ENCODE data around the gene C4orf50.

The C4orf50 gene

DNA sequence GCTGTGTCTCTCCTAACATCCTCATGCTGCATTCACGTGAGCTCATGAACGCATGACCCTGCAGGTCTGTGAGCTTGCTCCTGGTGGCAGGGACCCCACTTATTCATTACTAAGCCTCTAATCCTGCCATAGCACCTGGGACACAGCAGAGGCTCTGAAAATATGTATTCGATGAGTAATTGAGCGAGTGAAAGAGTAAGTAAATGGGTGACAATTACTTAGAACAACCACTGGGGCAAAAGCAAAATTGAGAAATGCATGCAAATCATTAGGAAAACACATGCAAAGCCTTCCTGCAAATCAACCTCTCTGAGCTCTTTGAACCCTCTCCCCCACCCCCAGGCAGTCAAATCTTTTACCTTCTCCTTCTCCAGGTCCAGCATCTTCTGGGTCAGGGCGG lies 23.6 kb upstream of the C4orf50 start:
- H3K4me3 ChIP-seq (ENCODE audit: control insufficient read depth, low read depth, low read length): no peak overlapping the region
- TF ChIP-seq, protein P1, sequence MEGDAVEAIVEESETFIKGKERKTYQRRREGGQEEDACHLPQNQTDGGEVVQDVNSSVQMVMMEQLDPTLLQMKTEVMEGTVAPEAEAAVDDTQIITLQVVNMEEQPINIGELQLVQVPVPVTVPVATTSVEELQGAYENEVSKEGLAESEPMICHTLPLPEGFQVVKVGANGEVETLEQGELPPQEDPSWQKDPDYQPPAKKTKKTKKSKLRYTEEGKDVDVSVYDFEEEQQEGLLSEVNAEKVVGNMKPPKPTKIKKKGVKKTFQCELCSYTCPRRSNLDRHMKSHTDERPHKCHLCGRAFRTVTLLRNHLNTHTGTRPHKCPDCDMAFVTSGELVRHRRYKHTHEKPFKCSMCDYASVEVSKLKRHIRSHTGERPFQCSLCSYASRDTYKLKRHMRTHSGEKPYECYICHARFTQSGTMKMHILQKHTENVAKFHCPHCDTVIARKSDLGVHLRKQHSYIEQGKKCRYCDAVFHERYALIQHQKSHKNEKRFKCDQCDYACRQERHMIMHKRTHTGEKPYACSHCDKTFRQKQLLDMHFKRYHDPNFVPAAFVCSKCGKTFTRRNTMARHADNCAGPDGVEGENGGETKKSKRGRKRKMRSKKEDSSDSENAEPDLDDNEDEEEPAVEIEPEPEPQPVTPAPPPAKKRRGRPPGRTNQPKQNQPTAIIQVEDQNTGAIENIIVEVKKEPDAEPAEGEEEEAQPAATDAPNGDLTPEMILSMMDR (IDR thresholded peaks at IDR 0.05; ENCODE audit: control insufficient read depth, insufficient read depth, low read depth, low read length, missing control alignments): no peak
- no peak for DNase-seq (ENCODE audit: low read depth)

DNA sequence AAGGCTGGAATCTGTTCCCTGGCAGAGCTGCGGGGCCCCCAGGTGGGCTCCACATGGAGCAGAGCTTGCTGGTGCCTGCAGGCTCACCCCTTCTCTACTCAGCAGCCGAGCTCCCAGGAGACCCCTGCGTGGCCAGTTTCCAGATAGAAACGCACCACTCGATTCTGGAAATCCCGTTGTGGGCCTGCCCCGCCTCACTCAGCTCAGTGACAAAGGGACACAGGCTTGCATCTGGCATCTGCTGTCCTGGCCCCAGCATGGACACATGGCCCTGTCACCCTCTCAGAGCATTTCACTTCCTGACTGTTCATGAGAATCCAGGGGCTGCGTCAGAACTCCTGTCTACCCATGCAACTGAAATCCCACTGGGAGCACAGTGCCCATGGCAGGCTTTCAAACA lies 20.5 kb upstream of the C4orf50 start:
- H3K4me3 ChIP-seq (ENCODE audit: control insufficient read depth, low read depth, low read length): no peak overlapping the region
- DNase-seq (ENCODE audit: low read depth): no peak
- TF ChIP-seq, protein P1 (IDR thresholded peaks at IDR 0.05; ENCODE audit: control insufficient read depth, insufficient read depth, low read depth, low read length, missing control alignments): no peak

DNA sequence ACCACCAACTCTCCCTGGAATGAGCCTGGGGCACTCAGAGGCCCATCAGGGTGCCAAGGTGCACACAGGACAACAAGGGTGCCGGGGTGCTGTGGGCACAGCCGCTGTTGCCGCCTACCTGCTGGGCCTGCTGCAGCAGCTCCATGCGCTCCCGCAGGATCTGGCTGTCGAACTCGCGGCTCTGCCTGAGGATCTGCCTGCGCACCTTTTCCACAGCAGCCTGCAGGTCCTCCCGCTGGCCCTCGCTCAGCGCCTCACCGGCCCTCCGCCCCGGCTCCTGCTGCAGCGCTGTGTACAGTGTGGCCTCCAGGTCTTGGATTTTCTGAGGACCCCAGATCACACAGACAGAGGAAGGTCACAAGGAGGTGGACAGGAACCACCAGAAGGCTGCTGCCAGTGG lies 17.6 kb upstream of the C4orf50 start:
- DNase-seq (ENCODE audit: low read depth): no peak
- H3K4me3 ChIP-seq (ENCODE audit: control insufficient read depth, low read depth, low read length): no peak overlapping the region
- TF ChIP-seq, protein P1 (IDR thresholded peaks at IDR 0.05; ENCODE audit: control insufficient read depth, insufficient read depth, low read depth, low read length, missing control alignments): no peak

DNA sequence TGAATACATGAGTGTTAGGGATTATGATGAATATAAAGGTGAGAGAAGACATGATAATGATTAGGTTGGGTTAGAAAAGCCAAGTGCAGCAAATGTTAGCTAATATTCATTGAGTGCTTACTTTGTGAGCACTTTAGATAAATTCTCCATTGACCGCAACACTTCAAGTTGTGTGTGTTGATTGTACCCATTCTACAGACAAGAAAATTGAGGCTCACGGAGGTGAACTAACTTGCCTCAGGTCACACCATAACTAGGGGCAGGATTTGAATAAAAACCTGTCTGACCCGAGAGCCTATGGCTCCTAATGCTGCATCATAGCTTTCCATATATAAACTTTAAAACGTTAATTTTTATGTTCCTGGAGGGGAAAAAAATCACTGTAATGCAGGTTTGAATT lies 15.2 kb upstream of the C4orf50 start:
- no peak overlapping the region for H3K4me3 ChIP-seq (ENCODE audit: control insufficient read depth, low read depth, low read length)
- TF ChIP-seq, protein P1 (IDR thresholded peaks at IDR 0.05; ENCODE audit: control insufficient read depth, insufficient read depth, low read depth, low read length, missing control alignments): no peak
- no peak for DNase-seq (ENCODE audit: low read depth)

DNA sequence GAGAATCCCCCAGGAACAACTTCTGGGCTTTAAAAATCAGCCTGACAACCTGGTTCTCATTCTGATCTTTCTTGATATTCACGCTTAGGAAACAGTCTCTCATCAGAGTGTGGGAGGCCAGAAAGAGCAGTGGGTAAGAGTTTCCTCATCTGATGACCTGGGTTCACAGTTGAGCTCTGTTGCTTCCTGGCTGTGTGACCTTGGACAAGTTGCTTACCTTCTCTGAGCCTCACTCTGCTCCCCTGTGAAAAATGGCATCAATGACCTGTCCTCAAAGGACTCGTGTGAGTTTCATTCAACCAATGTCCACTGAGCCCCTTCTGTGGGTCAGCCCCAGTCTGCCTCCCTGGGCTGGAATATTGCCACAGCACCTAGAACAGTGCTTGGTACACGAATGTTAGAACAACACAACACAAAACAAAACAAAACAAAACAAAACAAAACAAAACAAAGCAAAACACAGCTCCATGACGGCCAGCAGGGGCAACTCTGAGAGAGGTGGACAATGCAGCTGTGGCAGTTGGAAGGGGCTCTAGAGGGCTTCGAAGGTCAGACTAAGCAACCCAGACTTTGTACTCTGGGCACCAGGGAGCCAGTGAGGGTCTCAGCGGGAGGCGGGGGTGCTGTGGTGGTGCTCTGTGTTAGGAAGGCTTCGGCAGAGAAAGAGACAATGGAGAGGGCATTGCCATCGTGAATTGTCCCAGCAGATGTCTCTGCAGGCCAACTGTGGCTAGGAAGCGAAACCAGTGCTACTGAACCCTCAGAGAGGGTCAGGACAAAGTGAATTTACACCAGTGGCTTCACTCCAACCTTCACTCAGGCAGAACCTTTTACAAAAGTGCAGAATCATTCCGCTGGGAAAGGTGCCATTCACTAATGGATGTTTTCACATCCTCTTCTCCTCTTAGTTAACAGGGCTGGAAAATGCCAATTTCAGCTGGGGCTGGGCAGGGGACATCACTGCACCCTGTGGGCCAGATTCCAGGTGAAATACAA lies 14.3 kb upstream of the C4orf50 start:
- no peak overlapping the region for H3K4me3 ChIP-seq (ENCODE audit: control insufficient read depth, low read depth, low read length)
- no peak for DNase-seq (ENCODE audit: low read depth)
- TF ChIP-seq, protein P1 (IDR thresholded peaks at IDR 0.05; ENCODE audit: control insufficient read depth, insufficient read depth, low read depth, low read length, missing control alignments): no peak

DNA sequence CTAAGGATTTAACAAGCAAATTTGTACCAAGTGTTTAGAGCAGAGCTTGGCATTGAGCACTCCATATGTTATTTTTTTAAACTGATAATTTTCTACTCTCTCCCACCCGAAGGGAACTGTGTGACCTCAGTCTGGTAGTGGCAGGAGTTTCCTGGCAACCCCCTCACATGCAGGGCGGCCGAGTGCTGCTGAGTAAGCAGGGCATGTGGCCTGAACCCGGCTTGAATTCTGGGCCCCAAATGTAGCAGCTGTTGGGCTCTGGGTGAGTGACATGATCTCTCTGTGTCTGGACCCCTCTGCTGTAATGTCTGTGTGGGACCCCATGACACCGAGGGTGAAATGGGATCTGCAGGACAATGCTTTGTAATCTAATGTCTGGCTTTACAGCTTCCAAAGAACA lies 13.6 kb upstream of the C4orf50 start:
- no peak overlapping the region for H3K4me3 ChIP-seq (ENCODE audit: control insufficient read depth, low read depth, low read length)
- no peak for DNase-seq (ENCODE audit: low read depth)
- TF ChIP-seq, protein P1 (IDR thresholded peaks at IDR 0.05; ENCODE audit: control insufficient read depth, insufficient read depth, low read depth, low read length, missing control alignments): no peak

Data from AG09309 (cell line).